8988T (cell line): ENCODE results near the gene ZNF787.
A peak's percentile ranks its signal among the peaks of the same experiment; 100 is the strongest.

Experiments used
- DNase-seq: peaks from one replicate; pipeline ENCODE4 v3.0.0; 2011

ZNF787 gene

GRCh38 chr19:56084835-56085536 is 36.1 kb downstream of the ZNF787 start:
- peak; percentile 5 for DNase-seq

GRCh38 chr19:56083668-56084067 is 37.4 kb downstream of the ZNF787 start:
- DNase-seq = no peak

GRCh38 chr19:56080669-56081401 is 40.3 kb downstream of the ZNF787 start:
- DNase-seq = peak; percentile 67

- no peak for DNase-seq
These were observed 41.5 kb downstream of the ZNF787 start for GRCh38 chr19:56079609-56080008.

DNA sequence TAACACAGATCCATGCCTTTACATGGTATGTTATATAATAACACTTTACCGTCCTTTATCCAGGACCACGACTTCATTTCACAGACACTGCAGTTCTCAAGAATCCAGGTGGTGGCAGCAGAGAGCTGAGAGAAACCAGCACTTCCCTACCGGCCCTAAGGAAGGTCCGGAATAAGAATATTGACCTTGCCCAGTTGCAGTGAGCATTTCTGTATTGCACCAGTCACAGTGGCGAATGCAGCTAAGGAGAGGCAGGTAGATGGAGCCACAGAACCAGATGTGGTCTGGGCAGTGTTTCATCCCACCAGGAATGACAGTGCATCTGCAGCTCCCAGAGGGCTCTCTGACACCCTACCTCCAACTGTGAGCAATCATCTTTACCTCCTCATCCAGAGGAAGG is 44.6 kb downstream of the ZNF787 start:
- peak; percentile 49 for DNase-seq

DNA sequence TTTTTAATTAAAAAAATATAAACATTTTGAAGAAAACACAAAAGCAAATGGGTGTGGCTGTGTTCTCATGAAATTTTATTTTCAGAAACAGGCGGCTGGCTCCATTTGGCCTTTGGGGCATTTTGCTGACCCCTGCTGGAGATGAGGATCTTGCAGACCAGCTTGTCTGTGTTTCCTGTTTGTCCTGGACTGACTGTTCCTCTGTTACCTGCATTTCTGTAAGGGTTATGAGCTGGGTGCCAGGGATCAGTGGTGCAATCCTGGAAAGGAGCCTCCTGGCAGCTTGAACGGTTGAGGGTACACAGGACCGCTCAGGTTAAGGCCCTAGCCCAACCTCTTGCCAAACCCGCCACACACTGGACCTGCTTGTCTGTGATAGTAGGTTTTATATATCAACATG is 49.9 kb downstream of the ZNF787 start:
- DNase-seq = peak; percentile 26

GRCh38 chr19:56069642-56070041 is 51.5 kb downstream of the ZNF787 start:
- no peak for DNase-seq

- DNase-seq = peak; percentile 47
These were observed 54.7 kb downstream of the ZNF787 start for GRCh38 chr19:56066152-56067023.

DNA sequence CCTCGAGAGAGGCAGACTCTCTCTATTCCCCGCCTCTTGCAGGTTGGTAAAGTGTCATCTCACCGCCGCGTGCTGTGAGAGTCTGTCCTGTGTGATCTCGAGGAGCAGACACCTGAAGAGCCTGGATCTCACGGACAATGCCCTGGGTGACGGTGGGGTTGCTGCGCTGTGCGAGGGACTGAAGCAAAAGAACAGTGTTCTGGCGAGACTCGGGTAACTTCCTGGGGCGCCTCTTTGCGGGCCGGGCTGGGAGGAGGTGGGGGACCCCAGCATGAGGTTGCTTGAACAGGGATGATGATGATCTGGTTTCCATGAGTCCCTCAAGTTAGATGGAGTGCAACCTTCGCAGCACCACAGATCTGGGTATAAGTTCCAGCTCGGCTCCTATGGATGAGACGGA is 67.5 kb downstream of the ZNF787 start:
- no peak for DNase-seq
